K562 (cell line): ENCODE results near the gene PLA2G4C. TPM values are rescaled to one million over a fixed set of nuclear protein-coding genes. Genes with fewer than 3 reads are reported as not detected.
A peak's percentile ranks its signal among the peaks of the same experiment; 100 is the strongest.

Source experiments
- ATF7 ChIP-seq: fragments of 450-650 bp; IDR thresholded peaks from 2 replicates; pipeline ENCODE4 v1.7.1; 2014; ENCODE audit warnings: mild to moderate bottlenecking, moderate library complexity
- BCOR ChIP-seq: fragments of 450-650 bp; IDR thresholded peaks from 2 replicates; pipeline ENCODE4 v1.6.1; 2016
- HLTF ChIP-seq: fragments of 450-650 bp; IDR thresholded peaks from 2 replicates; pipeline ENCODE4 v1.6.1; 2016
- HNRNPLL ChIP-seq: fragments of 200-400 bp; formaldehyde crosslinking; IDR thresholded peaks from 2 replicates; pipeline ENCODE4 v1.6.1; 2017; ENCODE audit warnings: low read length, low read depth, mild to moderate bottlenecking; ENCODE audit not compliant: poor library complexity, severe bottlenecking
- JUND ChIP-seq, 2 experiments: IDR thresholded peaks; 2 replicates in 1 of 2; 3 replicates in 1 of 2; pipeline ENCODE4 v1.6.1; 2011; ENCODE audit warnings: borderline replicate concordance in 2 of 2, low read depth in 2 of 2, low read length in 2 of 2, improper control_type of control experiment in 1 of 2, missing biosample characterization in 1 of 2, missing genetic modification characterization in 1 of 2, missing genetic modification reagents in 1 of 2
- MECOM ChIP-seq: fragments of 250-450 bp; sonication (Bioruptor Pico); IDR thresholded peaks from 2 replicates; pipeline ENCODE4 v1.8.0; 2022; ENCODE audit warnings: inconsistent platforms
- MTA3 ChIP-seq: fragments of 450-650 bp; formaldehyde crosslinking; IDR thresholded peaks from 2 replicates; pipeline ENCODE4 v1.6.1; 2017; ENCODE audit warnings: mild to moderate bottlenecking, borderline replicate concordance
- NR4A1 ChIP-seq, 2 experiments: fragments of 250-450 bp in 1 of 2; fragments of 450-650 bp in 1 of 2; sonication (Bioruptor Pico) in 1 of 2; IDR thresholded peaks; 2 replicates each; pipeline versions ENCODE4 v1.4.0 to v1.6.1; 2016 to 2020; ENCODE audit warnings: mild to moderate bottlenecking in 2 of 2, missing compliant biosample characterization in 1 of 2, missing genetic modification characterization in 1 of 2, moderate library complexity in 1 of 2
- PHF8 ChIP-seq: fragments of 200-600 bp; sonication (generic); IDR thresholded peaks from 2 replicates; pipeline ENCODE4 v1.6.1; 2012; ENCODE audit warnings: mixed run types, mild to moderate bottlenecking, inconsistent platforms, low read length, moderate library complexity, borderline replicate concordance
- POLR3A ChIP-seq: IDR thresholded peaks from 2 replicates; pipeline ENCODE4 v1.6.1; 2011; ENCODE audit warnings: borderline replicate concordance, mild to moderate bottlenecking, moderate library complexity; ENCODE audit not compliant: insufficient read length, insufficient read depth; ENCODE audit errors: extremely low read depth
- PRPF4 ChIP-seq: fragments of 200-400 bp; formaldehyde crosslinking; IDR thresholded peaks from one replicate; pipeline ENCODE4 v1.6.1; 2017; ENCODE audit warnings: low read length, low read depth, mild to moderate bottlenecking; ENCODE audit not compliant: insufficient read depth, poor library complexity, severe bottlenecking
- RAD51 ChIP-seq: fragments of 450-650 bp; IDR thresholded peaks from 2 replicates; pipeline ENCODE4 v1.7.1; 2016; ENCODE audit warnings: low read depth, mild to moderate bottlenecking, borderline replicate concordance
- RB1 ChIP-seq: fragments of 450-650 bp; IDR thresholded peaks from 2 replicates; pipeline ENCODE4 v1.6.1; 2017; ENCODE audit warnings: low read depth, mild to moderate bottlenecking
- SETDB1 ChIP-seq: IDR thresholded peaks from one replicate; pipeline ENCODE4 v1.6.1; 2012; ENCODE audit warnings: low read length, control low read depth, inconsistent platforms
- SIN3A ChIP-seq, 2 experiments: fragments of 150-350 bp in 1 of 2; IDR thresholded peaks; 2 replicates each; pipeline ENCODE4 v1.6.1; 2011 to 2016; ENCODE audit warnings: borderline replicate concordance in 2 of 2, low read depth in 2 of 2, low read length in 2 of 2, mild to moderate bottlenecking in 2 of 2, moderate library complexity in 2 of 2; ENCODE audit not compliant: control insufficient read depth in 1 of 2
- TEAD1 ChIP-seq, 2 experiments: fragments of 450-650 bp in 1 of 2; sonication (generic) in 1 of 2; formaldehyde crosslinking; IDR thresholded peaks; 2 replicates each; pipeline versions ENCODE4 v1.4.0 to v1.8.0; 2020 to 2022; ENCODE audit warnings: mild to moderate bottlenecking in 2 of 2, missing genetic modification reagents in 1 of 2
- ZC3H11A ChIP-seq: IDR thresholded peaks from 2 replicates; pipeline ENCODE4 v1.6.1; 2012; ENCODE audit warnings: low read depth, low read length, improper control_type of control experiment
- ZNF263 ChIP-seq: sonication (generic); formaldehyde crosslinking; IDR thresholded peaks from 2 replicates; pipeline ENCODE4 v1.8.0; 2022; ENCODE audit warnings: mild to moderate bottlenecking, missing genetic modification reagents, borderline replicate concordance
- ZNF583 ChIP-seq: fragments of 250-450 bp; sonication (Bioruptor Pico); IDR thresholded peaks from 2 replicates; pipeline ENCODE4 v1.4.0; 2020
- polyA plus RNA-seq, 8 experiments: library from polyadenylated mRNA; depleted of rRNA in 4 of 8; stranded (reverse) in 5 of 8; unstranded in 3 of 8; fragments of >200 nt; fragmentation: Nextera tagmentation in 2 of 8; fragmentation: Illumina TruSeq in 1 of 8; extraction: Ambion mirVana in 2 of 8; extraction: Trizol in 1 of 8; gene quantifications; 2 replicates each; pipeline versions ENCODE4 v1.2.1 to v1.2.3, GENCODE V29; 2011 to 2014; ENCODE audit warnings: inconsistent platforms in 1 of 8, missing spikeins in 1 of 8
- total RNA-seq, 7 experiments: library from RNA; depleted of rRNA in 6 of 7; stranded (reverse); fragments of >200 nt in 6 of 7; fragmentation: Illumina TruSeq in 2 of 7; extraction: Trizol in 2 of 7; gene quantifications; 2 replicates each; pipeline versions ENCODE4 v1.2.1 to v1.2.3, GENCODE V29; 2011 to 2021; ENCODE audit warnings: low replicate concordance in 1 of 7
- TF ChIP-seq, protein P1 (sequence below): sonication (generic); formaldehyde crosslinking; IDR thresholded peaks from 2 replicates; pipeline ENCODE4 v1.5.0; 2020; ENCODE audit warnings: missing genetic modification reagents
- TF ChIP-seq, protein P2 (sequence below): sonication (generic); formaldehyde crosslinking; IDR thresholded peaks from 2 replicates; pipeline ENCODE4 v1.8.0; 2022; ENCODE audit warnings: mild to moderate bottlenecking, missing genetic modification reagents
- TF ChIP-seq, protein P3 (sequence below): sonication (generic); formaldehyde crosslinking; IDR thresholded peaks from 2 replicates; pipeline ENCODE4 v1.9.0; 2022; ENCODE audit warnings: mild to moderate bottlenecking, missing genetic modification reagents
- TF ChIP-seq, protein P4 (sequence below), 2 experiments: fragments of 450-650 bp in 1 of 2; sonication (generic) in 1 of 2; formaldehyde crosslinking in 1 of 2; IDR thresholded peaks in 1 of 2; conservative IDR thresholded peaks in 1 of 2; 2 replicates each; pipeline versions ENCODE4 v1.6.1 to v1.8.1; 2016 to 2023; ENCODE audit warnings: mild to moderate bottlenecking in 2 of 2, moderate library complexity in 2 of 2, inconsistent platforms in 1 of 2, missing genetic modification reagents in 1 of 2

The PLA2G4C gene
- total and polyA plus RNA-seq, 9 of the 15 experiments (the other 6 are each of a cell fraction or from before 2014, with no cell fraction given) = 0.27 to 0.35 (median 0.35) TPM; not detected in 6

DNA sequence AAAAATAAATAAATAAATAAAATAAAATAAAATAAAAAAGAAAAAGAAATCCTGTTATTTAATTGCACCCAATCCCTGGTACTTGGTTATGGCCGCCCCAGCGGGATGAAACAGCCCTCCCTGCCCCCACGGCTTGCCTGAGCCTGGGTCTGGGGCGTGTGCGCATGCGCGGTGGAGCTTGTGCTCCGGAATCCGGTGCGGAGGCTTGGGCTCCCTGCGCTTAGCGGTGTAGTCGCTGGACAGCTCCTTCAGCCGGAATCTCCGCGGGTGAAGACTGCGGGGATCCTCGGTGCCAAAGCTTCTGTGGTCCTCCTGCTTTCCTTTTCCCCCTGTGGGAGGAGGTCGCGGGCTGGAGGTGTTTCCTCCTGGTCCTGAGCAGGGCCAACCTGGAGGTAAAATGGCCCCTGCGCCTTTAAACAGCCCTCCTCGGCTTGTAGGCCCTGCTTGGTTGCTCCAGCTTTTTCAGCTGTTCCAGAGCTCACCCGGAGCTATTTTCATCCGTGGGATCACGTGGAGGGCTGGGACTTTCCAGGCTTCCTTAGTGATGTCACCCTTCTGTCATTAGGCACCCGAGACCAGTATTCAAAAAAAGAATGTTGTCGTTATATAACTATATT is at the start of gene PLA2G4C (continued):
- TF ChIP-seq RB1 (0 out of 2 replicates have a peak, but pooled peaks have one; percentile 33), ZNF263 (peak; percentile 46; the same call in 1 of the 2 replicates), SIN3A (IDR thresholded peaks at IDR 0.05; ENCODE audit: borderline replicate concordance in 2 of 2, control insufficient read depth in 1 of 2, low read depth in 2 of 2, low read length in 2 of 2) (peak in 1 of 2 experiments; percentile 33; a peak in 1 of 4 replicates), ATF7 (peak; percentile 63), TEAD1 (CRISPR knock-in tag; IDR thresholded peaks at IDR 0.05) (peak in 1 of 2 experiments; percentile 52; a peak in 1 of 4 replicates), PRPF4 (no peak), SETDB1 (peak; percentile 91), ZNF583 (CRISPR knock-in tag) (no peak), PHF8 (peak; percentile 42; the same call in 1 of the 2 replicates), NR4A1 (CRISPR knock-in tag; IDR thresholded peaks at IDR 0.05) (no peak), NR4A1 (tag; IDR thresholded peaks at IDR 0.05) (no peak), BCOR (no peak), MECOM (no peak), MTA3 (peak; percentile 61; the same call in 1 of the 2 replicates), ZC3H11A (no peak), HNRNPLL (peak; percentile 80), POLR3A (no peak), RAD51 (peak; percentile 44), JUND (IDR thresholded peaks at IDR 0.05; ENCODE audit: borderline replicate concordance, low read depth, low read length) (peak; percentile 22; the same call in 1 of the 2 replicates), JUND (tag; IDR thresholded peaks at IDR 0.05; ENCODE audit: borderline replicate concordance, low read depth, low read length) (0 out of 3 replicates have a peak, but pooled peaks have one; percentile 17), HLTF (no peak)
- TF ChIP-seq, protein P1, sequence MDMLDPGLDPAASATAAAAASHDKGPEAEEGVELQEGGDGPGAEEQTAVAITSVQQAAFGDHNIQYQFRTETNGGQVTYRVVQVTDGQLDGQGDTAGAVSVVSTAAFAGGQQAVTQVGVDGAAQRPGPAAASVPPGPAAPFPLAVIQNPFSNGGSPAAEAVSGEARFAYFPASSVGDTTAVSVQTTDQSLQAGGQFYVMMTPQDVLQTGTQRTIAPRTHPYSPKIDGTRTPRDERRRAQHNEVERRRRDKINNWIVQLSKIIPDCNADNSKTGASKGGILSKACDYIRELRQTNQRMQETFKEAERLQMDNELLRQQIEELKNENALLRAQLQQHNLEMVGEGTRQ = peak; percentile 73
- TF ChIP-seq, protein P2, sequence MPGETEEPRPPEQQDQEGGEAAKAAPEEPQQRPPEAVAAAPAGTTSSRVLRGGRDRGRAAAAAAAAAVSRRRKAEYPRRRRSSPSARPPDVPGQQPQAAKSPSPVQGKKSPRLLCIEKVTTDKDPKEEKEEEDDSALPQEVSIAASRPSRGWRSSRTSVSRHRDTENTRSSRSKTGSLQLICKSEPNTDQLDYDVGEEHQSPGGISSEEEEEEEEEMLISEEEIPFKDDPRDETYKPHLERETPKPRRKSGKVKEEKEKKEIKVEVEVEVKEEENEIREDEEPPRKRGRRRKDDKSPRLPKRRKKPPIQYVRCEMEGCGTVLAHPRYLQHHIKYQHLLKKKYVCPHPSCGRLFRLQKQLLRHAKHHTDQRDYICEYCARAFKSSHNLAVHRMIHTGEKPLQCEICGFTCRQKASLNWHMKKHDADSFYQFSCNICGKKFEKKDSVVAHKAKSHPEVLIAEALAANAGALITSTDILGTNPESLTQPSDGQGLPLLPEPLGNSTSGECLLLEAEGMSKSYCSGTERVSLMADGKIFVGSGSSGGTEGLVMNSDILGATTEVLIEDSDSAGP (CRISPR knock-in tag) = peak; percentile 86
- TF ChIP-seq, protein P3, sequence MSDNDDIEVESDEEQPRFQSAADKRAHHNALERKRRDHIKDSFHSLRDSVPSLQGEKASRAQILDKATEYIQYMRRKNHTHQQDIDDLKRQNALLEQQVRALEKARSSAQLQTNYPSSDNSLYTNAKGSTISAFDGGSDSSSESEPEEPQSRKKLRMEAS (CRISPR knock-in tag) = 0 out of 2 replicates have a peak, but pooled peaks have one; percentile 13
- TF ChIP-seq, protein P4, sequence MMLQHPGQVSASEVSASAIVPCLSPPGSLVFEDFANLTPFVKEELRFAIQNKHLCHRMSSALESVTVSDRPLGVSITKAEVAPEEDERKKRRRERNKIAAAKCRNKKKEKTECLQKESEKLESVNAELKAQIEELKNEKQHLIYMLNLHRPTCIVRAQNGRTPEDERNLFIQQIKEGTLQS (IDR thresholded peaks at IDR 0.05) = peak; percentile 74
- TF ChIP-seq, protein P4 (CRISPR knock-in tag; conservative IDR thresholded peaks at IDR 0.05) = no peak
